Testis (tissue), 2 donors: ENCODE results near the gene NR1I2.

Experiments used
- CTCF ChIP-seq, 3 experiments: fragments of 450-650 bp in 2 of 3; fragments of 200-600 bp in 1 of 3; sonication (generic) in 1 of 3; IDR thresholded peaks; one replicate each; pipeline ENCODE4 v1.5.1; 2016 to 2019; ENCODE audit warnings: antibody characterized with exemption in 3 of 3, mild to moderate bottlenecking in 2 of 3, moderate library complexity in 1 of 3
- POLR2A ChIP-seq: fragments of 450-650 bp; IDR thresholded peaks from one replicate; pipeline ENCODE4 v1.6.1; 2017; ENCODE audit warnings: antibody characterized with exemption, mild to moderate bottlenecking, moderate library complexity

- TF ChIP-seq CTCF (IDR thresholded peaks at IDR 0.05) (no peak), POLR2A (no peak)
These were observed 53.0 kb downstream of the NR1I2 start for GRCh38 chr3:119834754-119835370.
